ENCODE results near the gene SUPT5H.

Gene SUPT5H

GRCh38 chr19:39498798-39499642 is 53.6 kb downstream of the SUPT5H start, which contains the start of gene DLL3:
Gene DLL3, plus strand, starts transcription at chr19:39498947. Its CDS starts 28 bp downstream, at chr19:39498975.
- DNase-seq, result peak; percentile 68

- DNase-seq, result no peak
Observed at GRCh38 chr19:39499932-39500331, 54.5 kb downstream of the SUPT5H start.

- DNase-seq, result no peak
Observed at GRCh38 chr19:39500543-39500942, 55.2 kb downstream of the SUPT5H start.

- no peak for DNase-seq
Observed at GRCh38 chr19:39501340-39501739, 56.0 kb downstream of the SUPT5H start.

- DNase-seq, result peak; percentile 78
Observed at GRCh38 chr19:39502640-39503417, 57.4 kb downstream of the SUPT5H start.

- no peak for DNase-seq
Observed at GRCh38 chr19:39506598-39506943, 61.2 kb downstream of the SUPT5H start.

GRCh38 chr19:39506944-39507714 is 61.7 kb downstream of the SUPT5H start:
- peak; percentile 81 for DNase-seq

- no peak for DNase-seq
Observed at GRCh38 chr19:39507715-39508364, 62.5 kb downstream of the SUPT5H start.

- no peak for DNase-seq
Observed at GRCh38 chr19:39508629-39509028, 63.2 kb downstream of the SUPT5H start.

- no peak for DNase-seq
Observed at GRCh38 chr19:39509233-39509632, 63.9 kb downstream of the SUPT5H start.

- DNase-seq, result no peak
Observed at GRCh38 chr19:39512988-39513387, 67.6 kb downstream of the SUPT5H start.

GRCh38 chr19:39514840-39515550 is 69.6 kb downstream of the SUPT5H start, which contains the start of gene SELENOV:
Gene SELENOV, plus strand, starts transcription at chr19:39515139. Its CDS starts 74 bp downstream, at chr19:39515213.
- peak; percentile 74 for DNase-seq

- DNase-seq, result no peak
Observed at GRCh38 chr19:39515551-39516191, 70.3 kb downstream of the SUPT5H start.

- no peak for DNase-seq
Observed at GRCh38 chr19:39516270-39516669, 70.9 kb downstream of the SUPT5H start.

- no peak for DNase-seq
Observed at GRCh38 chr19:39517432-39517831, 72.0 kb downstream of the SUPT5H start.

- peak; percentile 73 for DNase-seq
Observed at GRCh38 chr19:39518458-39518857, 73.1 kb downstream of the SUPT5H start.

GRCh38 chr19:39518975-39519374 is 73.6 kb downstream of the SUPT5H start:
- DNase-seq, result peak; percentile 80

- DNase-seq, result no peak
Observed at GRCh38 chr19:39520541-39521484, 75.4 kb downstream of the SUPT5H start.

GRCh38 chr19:39524495-39524894 is 79.1 kb downstream of the SUPT5H start:
- no peak for DNase-seq

GRCh38 chr19:39525205-39525604 is 79.8 kb downstream of the SUPT5H start:
- no peak for DNase-seq
